HG03378 (cell line): ENCODE data around the gene ZEB2.
A peak's percentile ranks its signal among the peaks of the same experiment; 100 is the strongest.

ENCODE experiments used
- ATAC-seq: cut with Tn5 transposase; IDR thresholded peaks from one replicate; pipeline ENCODE4 v1.9.1; 2021; ENCODE audit warnings: mild to moderate bottlenecking, moderate library complexity; ENCODE audit not compliant: unreplicated experiment

The ZEB2 gene

GRCh38 chr2:144514616-144515091 lies 5.3 kb downstream of the ZEB2 start:
- ATAC-seq: no peak

GRCh38 chr2:144513388-144514101 lies 6.4 kb downstream of the ZEB2 start:
- no peak for ATAC-seq

GRCh38 chr2:144512891-144513351 lies 7.0 kb downstream of the ZEB2 start:
- ATAC-seq: no peak

- no peak for ATAC-seq
These were observed 7.4 kb downstream of the ZEB2 start for GRCh38 chr2:144512470-144512869.

- ATAC-seq: no peak
These were observed 8.0 kb downstream of the ZEB2 start for GRCh38 chr2:144511937-144512336.

- ATAC-seq: no peak
These were observed 8.6 kb downstream of the ZEB2 start for GRCh38 chr2:144511226-144511810.

GRCh38 chr2:144510294-144510991 lies 9.5 kb downstream of the ZEB2 start:
- ATAC-seq: peak; percentile 75

- ATAC-seq: no peak
These were observed 10.1 kb downstream of the ZEB2 start for GRCh38 chr2:144509879-144510221.

GRCh38 chr2:144509001-144509878 lies 10.7 kb downstream of the ZEB2 start:
- no peak for ATAC-seq

- peak; percentile 39 for ATAC-seq
These were observed 11.6 kb downstream of the ZEB2 start for GRCh38 chr2:144508172-144508851.

GRCh38 chr2:144507441-144508171 lies 12.3 kb downstream of the ZEB2 start:
- no peak for ATAC-seq

GRCh38 chr2:144505245-144505831 lies 14.6 kb downstream of the ZEB2 start:
- ATAC-seq: no peak

- ATAC-seq: no peak
These were observed 15.7 kb downstream of the ZEB2 start for GRCh38 chr2:144504218-144504641.

GRCh38 chr2:144503242-144503641 lies 16.7 kb downstream of the ZEB2 start:
- ATAC-seq: no peak

GRCh38 chr2:144502369-144502768 lies 17.6 kb downstream of the ZEB2 start:
- no peak for ATAC-seq

- ATAC-seq: no peak
These were observed 18.3 kb downstream of the ZEB2 start for GRCh38 chr2:144501627-144502026.

- ATAC-seq: no peak
These were observed 18.8 kb downstream of the ZEB2 start for GRCh38 chr2:144501118-144501517.

GRCh38 chr2:144500563-144500962 lies 19.4 kb downstream of the ZEB2 start:
- ATAC-seq: no peak

GRCh38 chr2:144498277-144498676 lies 21.6 kb downstream of the ZEB2 start:
- no peak for ATAC-seq
